ENCODE results near the gene RASA1.

DNA sequence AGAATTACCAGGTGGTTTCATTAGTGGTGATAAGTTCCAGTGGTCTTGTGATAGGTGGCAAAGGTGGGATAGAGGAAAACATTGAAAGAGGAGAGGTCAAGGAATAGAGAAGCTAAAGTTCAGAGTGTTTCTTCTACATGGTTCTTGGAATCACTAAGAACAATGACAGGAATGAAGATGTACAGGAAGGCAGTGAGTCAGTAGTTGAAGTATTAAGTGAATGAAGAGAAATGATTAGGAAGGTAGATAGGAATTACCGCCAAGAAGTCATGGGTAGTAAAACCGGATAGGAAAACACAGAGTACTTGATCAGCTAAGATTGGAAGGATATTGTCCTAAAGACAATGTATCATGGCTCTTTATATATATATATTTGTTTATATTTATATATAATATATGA lies 37.9 kb upstream of the RASA1 start:
- no peak for TF ChIP-seq EZH2 (IDR thresholded peaks at IDR 0.05; ENCODE audit: insufficient read depth, poor library complexity, severe bottlenecking)
- no peak for TF ChIP-seq EZH2phosphoT487 (IDR thresholded peaks at IDR 0.05; ENCODE audit: insufficient read depth, low read depth)
